Lower lobe of right lung (tissue), 2 donors: ENCODE data around the gene WNT9A. TPM values are rescaled to one million over a fixed set of nuclear protein-coding genes. Genes with fewer than 3 reads are reported as not detected.

Source experiments
- ATAC-seq, 2 donors: fragments of 200-7000 bp; cut with Tn5 transposase; one replicate each; pipeline ENCODE4 v1.9.1; 2020 to 2022; ENCODE audit warnings: mild to moderate bottlenecking in 2 of 2, moderate library complexity in 2 of 2
- DNase-seq: peaks from one replicate; pipeline ENCODE4 v3.0.0-alpha.2; 2020
- H3K27ac ChIP-seq: fragments of 200-600 bp; one replicate; pipeline ENCODE4 v1.8.0; 2022
- H3K27me3 ChIP-seq: fragments of 200-600 bp; one replicate; pipeline ENCODE4 v1.8.0; 2022; ENCODE audit warnings: low read depth
- H3K36me3 ChIP-seq: fragments of 200-600 bp; one replicate; pipeline ENCODE4 v1.8.0; 2022; ENCODE audit warnings: mild to moderate bottlenecking
- H3K4me1 ChIP-seq: fragments of 200-600 bp; one replicate; pipeline ENCODE4 v1.8.0; 2022
- H3K4me3 ChIP-seq: fragments of 200-600 bp; one replicate; pipeline ENCODE4 v1.8.0; 2022; ENCODE audit warnings: mild to moderate bottlenecking
- H3K9me3 ChIP-seq: fragments of 200-600 bp; one replicate; pipeline ENCODE4 v1.8.0; 2022
- CTCF ChIP-seq: fragments of 200-600 bp; IDR thresholded peaks from one replicate; pipeline ENCODE4 v1.8.0; 2022; ENCODE audit warnings: antibody characterized with exemption, mild to moderate bottlenecking
- intact Hi-C: fragments of 100-400 bp; cut with DNase I; formaldehyde crosslinking; loops from one replicate; pipeline ENCODE4 v1.11.0; 2022
- total RNA-seq: library from RNA; stranded (reverse); fragmentation: NEBNext Ultra II Directional; extraction: Animal tissue kit (Norgen Biotek cat#: 25700); gene quantifications from one replicate; pipeline ENCODE4 v1.2.1, GENCODE V29; 2021
- donor health status: DM: no; HTN: yes; CAD: no; lungs with severe emphysema.

WNT9A gene
- total RNA-seq, 1 donor from 2014 or later = 7.0 TPM

- Histone ChIP-seq H3K36me3 (no peaks in the 10 kb centered on the region), H3K4me1 (no peaks in the 10 kb centered on the region), H3K4me3 (no peak overlapping the region), H3K9me3 (no peaks in the 10 kb centered on the region), H3K27ac (no peak overlapping the region), H3K27me3 (peaks cover 10% of the 10 kb centered on the region)
- intact Hi-C loops = no loop called here
- ATAC-seq (no peak), DNase-seq (no peak)
- no peak for TF ChIP-seq CTCF
Observed at GRCh38 chr1:227958617-227959324, 11.0 kb upstream of the WNT9A start.

- DNase-seq (no peak), ATAC-seq (no peak)
- Histone ChIP-seq H3K4me3 (no peak overlapping the region), H3K27me3 (peaks cover 10% of the 10 kb centered on the region), H3K9me3 (no peaks in the 10 kb centered on the region), H3K36me3 (no peaks in the 10 kb centered on the region), H3K27ac (no peak overlapping the region), H3K4me1 (no peaks in the 10 kb centered on the region)
- intact Hi-C loops = no loop called here
- no peak for TF ChIP-seq CTCF
Observed at GRCh38 chr1:227955808-227956207, 8.1 kb upstream of the WNT9A start.

GRCh38 chr1:227954163-227954850 lies 6.6 kb upstream of the WNT9A start:
- peaks cover 14% of the 10 kb centered on the region for H3K27me3 ChIP-seq
- H3K4me3 ChIP-seq = no peak overlapping the region
- ATAC-seq = no peak

GRCh38 chr1:227953022-227953412 lies 5.3 kb upstream of the WNT9A start:
- H3K9me3 ChIP-seq = no peaks in the 10 kb centered on the region
- H3K27ac ChIP-seq = no peak overlapping the region
- no peak overlapping the region for H3K4me3 ChIP-seq
- H3K36me3 ChIP-seq = no peaks in the 10 kb centered on the region
- no peak for ATAC-seq
- no peak for TF ChIP-seq CTCF
- H3K4me1 ChIP-seq = peaks cover 9% of the 10 kb centered on the region
- intact Hi-C loops = no loop called here
- no peak for DNase-seq
- peaks cover 15% of the 10 kb centered on the region for H3K27me3 ChIP-seq

More at GRCh38 chr1:227954163-227954850, 6.6 kb upstream of the WNT9A start:
- intact Hi-C loops = no loop called here
- no peaks in the 10 kb centered on the region for H3K9me3 ChIP-seq
- no peaks in the 10 kb centered on the region for H3K36me3 ChIP-seq
- no peak for DNase-seq
- H3K27ac ChIP-seq = no peak overlapping the region
- H3K4me1 ChIP-seq = no peaks in the 10 kb centered on the region
- TF ChIP-seq CTCF = no peak

GRCh38 chr1:227952374-227953021 lies 4.8 kb upstream of the WNT9A start:
- no peak overlapping the region for H3K4me3 ChIP-seq
- no peak for TF ChIP-seq CTCF
- no peak overlapping the region for H3K27ac ChIP-seq
- H3K4me1 ChIP-seq = peaks cover 9% of the 10 kb centered on the region
- H3K36me3 ChIP-seq = no peaks in the 10 kb centered on the region
- ATAC-seq (no peak), DNase-seq (peak; percentile 38)
- no peaks in the 10 kb centered on the region for H3K9me3 ChIP-seq
- peaks cover 15% of the 10 kb centered on the region for H3K27me3 ChIP-seq
- intact Hi-C loops = no loop called here
